Tibial artery (tissue), 4 donors: ENCODE results near the gene BEND7.

ENCODE experiments used
- DNase-seq, 2 donors: peaks; one replicate each; pipeline ENCODE4 v3.0.0-alpha.2; 2019
- H3K27ac ChIP-seq, 2 donors: fragments of 200-600 bp; sonication (generic) in 1 of 2; 1 replicate in 1 of 2; 2 replicates in 1 of 2; pipeline ENCODE4 v1.5.1; 2018 to 2019; ENCODE audit warnings: mild to moderate bottlenecking in 1 of 2
- H3K27me3 ChIP-seq, 2 donors: fragments of 200-600 bp; sonication (generic) in 1 of 2; one replicate each; pipeline versions ENCODE4 v1.5.1 to v1.6.0; 2016 to 2019
- H3K36me3 ChIP-seq, 3 donors: fragments of 200-600 bp; sonication (generic) in 2 of 3; one replicate each; pipeline ENCODE4 v1.5.1; 2016 to 2019; ENCODE audit warnings: mild to moderate bottlenecking in 2 of 3
- H3K4me1 ChIP-seq, 4 donors: fragments of 200-600 bp; sonication (generic) in 2 of 4; 1 replicate in 3 of 4; 2 replicates in 1 of 4; pipeline ENCODE4 v1.5.1; 2016 to 2019
- H3K4me3 ChIP-seq, 2 donors: fragments of 200-600 bp; sonication (generic) in 1 of 2; 1 replicate in 1 of 2; 2 replicates in 1 of 2; pipeline ENCODE4 v1.5.1; 2018 to 2019; ENCODE audit warnings: mild to moderate bottlenecking in 2 of 2
- H3K9me3 ChIP-seq, 3 donors: fragments of 200-600 bp; sonication (generic) in 1 of 3; one replicate each; pipeline ENCODE4 v1.5.1; 2016 to 2019
- CTCF ChIP-seq, 2 experiments: fragments of 200-600 bp in 1 of 2; fragments of 450-650 bp in 1 of 2; IDR thresholded peaks; one replicate each; pipeline ENCODE4 v1.5.1; 2017 to 2019; ENCODE audit warnings: antibody characterized with exemption in 2 of 2, mild to moderate bottlenecking in 1 of 2, moderate library complexity in 1 of 2
- intact Hi-C: fragments of 100-400 bp; cut with DNase I; formaldehyde crosslinking; loops from one replicate; pipeline ENCODE4 v1.15.0; 2023; ENCODE audit warnings: low total_unique reads

The BEND7 gene

GRCh38 chr10:13563481-13564445, 34.9 kb upstream of the BEND7 start:
- H3K36me3 ChIP-seq = no peaks in the 10 kb centered on the region
- no peaks in the 10 kb centered on the region for H3K27me3 ChIP-seq
- H3K9me3 ChIP-seq = no peaks in the 10 kb centered on the region
- intact Hi-C loops = no loop called here
- no peak for TF ChIP-seq CTCF (IDR thresholded peaks at IDR 0.05)
- no peaks in the 10 kb centered on the region for H3K4me1 ChIP-seq
- H3K4me3 ChIP-seq = no peak overlapping the region
- no peak for DNase-seq
- H3K27ac ChIP-seq = no peak overlapping the region

GRCh38 chr10:13560597-13560996, 31.8 kb upstream of the BEND7 start:
- DNase-seq = no peak
- H3K4me1 ChIP-seq = no peaks in the 10 kb centered on the region
- H3K36me3 ChIP-seq = no peaks in the 10 kb centered on the region
- H3K27ac ChIP-seq = no peak overlapping the region
- H3K4me3 ChIP-seq = no peak overlapping the region
- no peak for TF ChIP-seq CTCF (IDR thresholded peaks at IDR 0.05)
- intact Hi-C loops = no loop called here
- no peaks in the 10 kb centered on the region for H3K9me3 ChIP-seq
- H3K27me3 ChIP-seq = no peaks in the 10 kb centered on the region

GRCh38 chr10:13559124-13559700, 30.4 kb upstream of the BEND7 start:
- H3K36me3 ChIP-seq = no peaks in the 10 kb centered on the region
- intact Hi-C loops = no loop called here
- no peak for TF ChIP-seq CTCF (IDR thresholded peaks at IDR 0.05)
- H3K27ac ChIP-seq = no peak overlapping the region
- H3K9me3 ChIP-seq = no peaks in the 10 kb centered on the region
- no peak overlapping the region for H3K4me3 ChIP-seq
- no peaks in the 10 kb centered on the region for H3K4me1 ChIP-seq
- no peaks in the 10 kb centered on the region for H3K27me3 ChIP-seq
- no peak for DNase-seq

- H3K27me3 ChIP-seq = no peaks in the 10 kb centered on the region
- intact Hi-C loops = no loop called here
- DNase-seq = no peak
- TF ChIP-seq CTCF (IDR thresholded peaks at IDR 0.05) = no peak
- H3K36me3 ChIP-seq = no peaks in the 10 kb centered on the region
- H3K4me1 ChIP-seq = no peaks in the 10 kb centered on the region
- H3K9me3 ChIP-seq = peaks cover 0 to under 1% (median 0%) of the 10 kb centered on the region in 3 donors
- H3K4me3 ChIP-seq = no peak overlapping the region
- H3K27ac ChIP-seq = no peak overlapping the region
These were observed 27.2 kb upstream of the BEND7 start for GRCh38 chr10:13555884-13556510.

- Histone ChIP-seq H3K4me3 (no peak overlapping the region), H3K9me3 (peaks cover 0 to 7% (median 5%) of the 10 kb centered on the region in 3 donors), H3K4me1 (no peaks in the 10 kb centered on the region), H3K27ac (no peak overlapping the region), H3K27me3 (no peaks in the 10 kb centered on the region), H3K36me3 (peaks cover 0 to 5% (median 0%) of the 10 kb centered on the region in 3 donors)
- intact Hi-C loops = no loop called here
- no peak for TF ChIP-seq CTCF (IDR thresholded peaks at IDR 0.05)
- no peak for DNase-seq
These were observed 22.0 kb upstream of the BEND7 start for GRCh38 chr10:13550802-13551201.
